GM12891 (cell line): ENCODE data around the gene TTC22.
A peak's percentile ranks its signal among the peaks of the same experiment; 100 is the strongest.

Experiments used
- DNase-seq: peaks from one replicate; pipeline ENCODE4 v3.0.0; 2011; ENCODE audit warnings: low spot score; ENCODE audit not compliant: insufficient read length
- FAIRE-seq: peaks from 2 replicates; lab custom pipeline; 2011; peaks lifted over from hg19 to GRCh38; lab: Jason Lieb, UNC
- PAX5 ChIP-seq: IDR thresholded peaks from 2 replicates; pipeline ENCODE4 v1.6.1; 2011; ENCODE audit warnings: low read length, moderate library complexity, mild to moderate bottlenecking; ENCODE audit not compliant: insufficient read depth, severe bottlenecking
- POLR2A ChIP-seq: IDR thresholded peaks from 2 replicates; pipeline ENCODE4 v1.6.1; 2011; ENCODE audit warnings: low read depth, low read length, control low read depth
- POLR2AphosphoS5 ChIP-seq: IDR thresholded peaks from 2 replicates; pipeline ENCODE4 v1.6.1; 2011; ENCODE audit warnings: low read depth, low read length, control low read depth
- POU2F2 ChIP-seq: IDR thresholded peaks from 2 replicates; pipeline ENCODE4 v1.6.1; 2011; ENCODE audit warnings: low read depth, mild to moderate bottlenecking, control low read depth, low read length, moderate library complexity
- SPI1 ChIP-seq: IDR thresholded peaks from 2 replicates; pipeline ENCODE4 v1.6.1; 2011; ENCODE audit warnings: low read depth, low read length, control low read depth
- TAF1 ChIP-seq: IDR thresholded peaks from 2 replicates; pipeline ENCODE4 v1.6.1; 2011; ENCODE audit warnings: low read depth, low read length, control low read depth

Gene TTC22

DNA sequence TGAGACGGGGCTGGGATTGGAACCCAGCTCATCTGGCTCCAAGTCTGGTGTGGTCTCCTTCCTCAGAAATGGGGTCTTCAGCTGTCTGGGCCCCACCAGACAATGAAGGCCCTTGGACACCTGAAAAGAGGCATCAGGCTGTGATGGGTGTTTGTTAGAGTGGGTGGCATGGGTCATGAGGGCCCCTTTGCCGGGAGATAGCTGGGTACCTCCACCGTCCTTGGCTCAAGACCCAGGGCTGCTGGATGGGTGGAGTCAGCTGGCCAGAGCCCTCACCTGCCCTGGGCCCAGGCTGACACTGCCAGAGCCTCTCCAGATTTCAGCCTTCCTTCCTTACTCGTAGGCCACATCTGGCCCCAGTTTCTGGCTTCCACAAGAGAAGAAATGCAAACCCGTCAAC lies 13.4 kb upstream of the TTC22 start:
- TF ChIP-seq PAX5 (no peak), POLR2A (no peak), TAF1 (no peak), POU2F2 (no peak), SPI1 (no peak), POLR2AphosphoS5 (no peak)
- DNase-seq (no peak), FAIRE-seq (no peak)

DNA sequence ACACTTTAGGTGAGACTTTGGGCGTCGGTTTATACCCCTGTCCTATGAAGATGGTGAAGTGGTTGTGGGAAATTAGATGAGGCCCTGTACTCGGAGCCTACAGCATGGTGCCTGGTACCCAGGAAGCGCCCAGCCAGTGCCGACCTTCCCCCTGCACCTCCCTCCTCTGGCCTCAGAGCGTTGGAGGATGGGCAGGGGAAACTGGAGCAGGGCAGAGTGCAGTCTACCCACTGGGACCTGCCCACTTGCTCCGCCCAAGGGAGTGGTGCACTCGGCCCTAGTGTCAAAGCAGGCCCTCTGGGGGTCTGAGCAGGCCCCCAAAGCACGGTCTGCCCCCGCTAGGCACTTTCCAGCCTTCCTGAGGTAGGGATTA lies 13.0 kb upstream of the TTC22 start:
- DNase-seq (no peak), FAIRE-seq (no peak)
- TF ChIP-seq TAF1 (no peak), POLR2A (no peak), POU2F2 (no peak), SPI1 (no peak), POLR2AphosphoS5 (no peak), PAX5 (no peak)

DNA sequence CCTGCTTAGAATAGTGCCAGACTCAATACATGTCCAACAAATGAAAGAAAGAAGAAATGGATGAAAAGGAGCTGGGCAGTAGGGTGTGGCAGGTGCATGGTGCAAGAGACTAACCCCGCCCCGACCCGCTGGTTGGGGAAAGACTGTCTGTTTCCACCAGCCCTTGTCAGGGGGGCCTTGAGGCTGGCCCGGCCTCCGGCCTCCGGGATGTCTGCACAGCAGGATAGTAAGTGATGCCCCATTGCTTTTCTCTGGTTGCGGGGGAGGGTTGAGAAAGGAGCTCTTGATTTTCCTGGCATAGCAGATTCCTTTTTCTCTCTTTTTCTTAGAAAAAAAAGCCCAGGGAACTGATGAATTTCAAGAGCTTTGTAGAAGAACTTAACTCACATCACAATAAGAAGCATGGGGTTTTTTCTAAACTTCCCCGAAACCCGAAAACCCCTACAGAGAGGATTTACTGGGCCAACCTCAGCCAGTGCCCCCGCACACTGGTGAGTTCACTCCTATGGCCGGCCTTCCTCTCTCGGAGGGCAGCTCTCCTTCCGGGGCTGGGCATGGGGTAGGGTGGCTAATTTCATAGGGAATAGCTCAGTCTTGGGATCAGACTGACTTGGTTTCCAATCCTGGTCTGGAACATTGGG lies 12.5 kb upstream of the TTC22 start:
- TF ChIP-seq TAF1 (no peak), POLR2AphosphoS5 (no peak), POU2F2 (no peak), PAX5 (no peak), POLR2A (no peak), SPI1 (no peak)
- no peak for DNase-seq
- FAIRE-seq, result no peak

DNA sequence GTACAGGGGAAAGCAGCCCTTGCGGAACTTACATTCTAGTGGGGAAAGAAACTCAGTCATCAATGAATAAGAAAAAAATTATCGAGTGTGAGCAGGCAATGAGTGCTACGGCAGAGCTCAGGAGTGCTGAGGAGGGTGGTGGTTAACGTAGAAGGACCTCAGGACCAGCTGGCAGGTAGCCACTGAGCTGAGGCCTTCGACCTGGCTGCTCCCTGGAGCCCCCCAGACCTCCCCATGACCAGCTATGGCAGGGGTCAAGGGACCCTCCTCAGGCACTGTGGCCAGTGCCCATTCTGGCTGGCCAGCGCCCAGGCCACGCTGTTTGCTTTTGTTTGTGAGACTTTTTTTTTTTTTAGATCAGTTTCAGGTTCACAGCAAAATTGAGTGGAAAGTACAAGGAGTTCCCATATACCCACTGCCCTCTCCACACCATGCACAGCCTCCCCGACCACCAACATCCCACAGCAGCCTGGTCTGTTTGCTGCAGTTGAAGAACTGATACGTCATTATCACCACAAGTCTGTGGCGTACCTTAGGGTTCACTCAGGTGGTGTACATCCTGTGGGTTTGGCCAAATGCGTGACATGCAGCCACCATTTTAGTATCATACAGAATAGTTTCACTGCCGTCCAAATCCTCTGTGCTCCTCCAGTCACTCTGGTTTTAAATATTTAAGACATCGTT lies 11.8 kb upstream of the TTC22 start:
- peak; percentile 75 for FAIRE-seq
- DNase-seq, result no peak
- TF ChIP-seq POU2F2 (no peak), POLR2AphosphoS5 (no peak), POLR2A (no peak), TAF1 (no peak), SPI1 (no peak)

DNA sequence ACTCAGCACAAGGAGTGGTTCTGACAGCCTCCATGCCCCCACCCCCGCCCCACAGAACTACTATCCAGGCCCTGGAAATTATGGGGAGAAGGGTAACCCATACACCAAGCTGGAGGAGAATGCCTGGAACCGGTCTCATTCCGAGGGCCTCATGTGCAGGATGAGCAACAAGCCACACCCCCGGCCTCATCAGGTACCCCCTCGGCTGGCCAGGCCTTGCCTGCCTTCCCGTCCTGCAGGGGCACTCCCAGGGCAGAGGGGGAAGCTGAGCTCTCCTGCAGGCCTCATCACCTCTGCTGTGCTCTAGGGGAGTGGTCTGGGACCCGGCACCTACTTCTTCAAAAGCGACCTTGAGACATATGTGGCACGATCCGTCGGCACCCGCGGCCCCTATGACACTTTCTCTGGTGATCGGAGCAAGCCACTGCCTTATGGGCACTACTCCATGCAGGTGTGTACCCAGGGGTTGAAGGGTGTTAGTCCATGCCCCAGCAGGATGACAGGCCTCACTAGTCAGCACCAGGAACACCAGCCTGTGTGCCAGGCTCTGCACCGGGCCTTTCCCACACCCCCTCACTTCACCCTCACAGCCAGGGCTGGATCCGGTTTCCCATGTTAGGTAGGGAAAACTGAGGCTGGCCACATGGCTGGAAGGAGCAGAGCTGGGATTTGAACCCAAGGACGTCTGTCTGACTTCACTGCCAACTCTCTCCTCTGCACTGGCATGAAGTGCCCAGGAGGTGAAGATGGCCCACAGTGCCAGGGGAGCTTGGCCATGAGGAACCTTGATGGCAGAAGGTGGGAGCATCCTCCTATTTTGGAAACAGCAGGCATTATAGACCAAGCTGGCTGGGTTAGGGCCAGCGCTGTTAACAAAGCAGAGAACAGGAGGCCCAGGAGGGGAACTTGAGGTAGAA lies 10.9 kb upstream of the TTC22 start:
- FAIRE-seq, result no peak

DNA sequence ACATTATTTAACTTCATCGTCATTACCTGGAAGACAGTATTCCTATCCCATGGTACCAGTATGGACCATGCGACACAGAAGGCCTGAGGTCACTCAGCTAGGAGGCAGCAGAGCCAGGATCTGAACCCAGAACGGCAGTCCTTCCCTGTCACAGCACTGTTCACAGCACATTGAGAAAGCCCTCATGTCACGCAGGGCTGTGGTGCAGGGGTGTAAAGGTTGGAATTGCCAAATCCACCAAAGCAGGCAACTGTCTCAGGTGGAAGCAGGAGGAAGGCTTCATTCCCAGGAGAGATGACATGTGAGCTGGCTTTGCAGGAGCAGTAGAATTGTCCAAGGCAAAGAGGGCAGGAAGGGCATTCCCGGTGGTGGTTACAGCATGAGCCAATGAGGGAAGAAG lies 9.9 kb upstream of the TTC22 start:
- DNase-seq, result no peak
- no peak for TF ChIP-seq TAF1
- no peak for TF ChIP-seq POLR2AphosphoS5
- TF ChIP-seq SPI1, result no peak
- no peak for TF ChIP-seq POLR2A
- no peak for TF ChIP-seq PAX5
- no peak for FAIRE-seq

More for the DNA sequence above, 10.9 kb upstream of the TTC22 start:
- no peak for DNase-seq
- TF ChIP-seq PAX5 (no peak), TAF1 (no peak), POLR2A (no peak), SPI1 (no peak), POLR2AphosphoS5 (no peak), POU2F2 (no peak)

DNA sequence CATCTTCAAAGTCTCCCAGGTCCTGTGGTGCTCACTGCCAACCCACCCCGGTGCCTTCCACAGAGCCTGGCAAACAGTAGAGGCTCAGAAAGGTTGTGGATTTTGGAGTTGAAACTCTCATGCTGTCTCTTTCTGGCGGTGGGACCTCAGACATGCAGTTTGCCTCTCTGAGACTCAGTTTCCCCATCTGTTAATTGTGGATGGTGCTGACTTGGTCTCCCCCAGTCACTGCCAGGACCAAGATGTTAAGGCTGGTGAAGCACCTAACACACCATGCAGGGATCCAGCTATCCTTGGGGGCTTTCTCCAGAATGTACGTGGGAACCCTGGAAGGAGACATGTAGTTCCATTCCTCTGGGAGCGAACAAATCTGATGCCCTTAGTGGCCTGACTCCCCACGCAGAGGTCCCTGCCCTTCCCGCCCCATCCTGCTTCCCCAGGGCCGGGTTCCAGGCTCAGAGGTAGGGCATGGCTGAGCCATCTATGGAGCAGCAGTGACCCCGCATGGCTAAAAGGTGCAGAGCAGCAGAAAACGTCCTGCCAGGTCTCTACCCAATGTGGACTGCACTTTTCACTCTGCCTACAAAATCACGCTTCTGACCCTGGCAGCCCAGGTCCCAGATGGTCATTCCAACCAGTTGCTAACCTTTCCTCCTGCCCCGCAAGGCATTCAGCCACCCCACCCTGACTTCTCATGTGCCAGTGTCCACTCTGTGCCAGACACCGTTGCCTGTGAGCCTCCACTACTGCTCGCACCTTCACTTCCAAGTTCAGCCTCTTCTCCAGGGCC lies 9.2 kb upstream of the TTC22 start:
- TF ChIP-seq POLR2AphosphoS5 (no peak), SPI1 (no peak), POLR2A (no peak), PAX5 (no peak), POU2F2 (no peak), TAF1 (no peak)
- peak; percentile 75 for DNase-seq
- peak; percentile 96 for FAIRE-seq

DNA sequence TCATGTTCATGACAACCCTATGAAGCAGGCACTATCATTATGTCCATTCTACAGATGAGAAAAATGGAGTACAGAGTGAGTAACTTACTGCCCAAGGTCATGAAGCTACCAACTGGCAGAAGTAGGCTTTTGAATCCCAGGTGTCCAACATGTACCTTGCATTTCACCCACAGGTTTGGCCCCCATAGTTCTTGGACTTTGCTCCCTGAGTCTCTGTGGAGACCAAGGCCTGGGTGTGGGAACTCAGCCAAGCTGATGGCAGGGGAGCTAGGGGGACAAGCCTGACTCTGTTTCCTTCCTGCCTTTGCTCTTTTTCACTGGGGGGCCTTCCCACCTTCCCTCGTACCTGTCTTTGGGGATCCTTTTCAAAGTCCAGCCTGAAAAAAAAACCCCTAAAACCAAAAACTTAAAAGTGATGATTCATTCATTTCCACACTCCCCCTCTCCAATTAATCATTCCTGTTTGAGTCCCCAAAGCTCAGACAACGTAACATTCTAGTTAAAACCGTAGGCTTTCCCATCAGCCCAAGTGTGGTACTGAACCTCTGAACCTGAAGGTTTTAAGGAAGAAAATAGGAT lies 8.5 kb upstream of the TTC22 start:
- TF ChIP-seq PAX5, result no peak
- no peak for TF ChIP-seq POU2F2
- TF ChIP-seq SPI1, result no peak
- no peak for TF ChIP-seq POLR2AphosphoS5
- TF ChIP-seq POLR2A, result no peak
- TF ChIP-seq TAF1, result no peak
- DNase-seq (no peak), FAIRE-seq (no peak)
